Medulla oblongata (tissue), 1 donor: ENCODE data around the gene SERPINF2.
"Not testable (repeated sequence)": the region's sequence is repeated elsewhere in the genome, so short reads cannot be mapped to it uniquely, and the experiment has no call there.

Experiments
- DNase-seq: peaks from one replicate; pipeline ENCODE4 v3.0.0-alpha.2; 2015; ENCODE audit errors: extremely low spot score

SERPINF2 gene

GRCh38 chr17:1762901-1763898 lies 20.5 kb downstream of the SERPINF2 start:
- peak; percentile 33 for DNase-seq

GRCh38 chr17:1764284-1764683 lies 21.6 kb downstream of the SERPINF2 start:
- peak; percentile 60 for DNase-seq

- DNase-seq: not testable (repeated sequence)
These were observed 22.0 kb downstream of the SERPINF2 start for GRCh38 chr17:1764705-1765104.

- DNase-seq: no peak
These were observed 22.9 kb downstream of the SERPINF2 start for GRCh38 chr17:1765576-1765975.

GRCh38 chr17:1766382-1767135 lies 23.9 kb downstream of the SERPINF2 start:
- DNase-seq: no peak

GRCh38 chr17:1767358-1767757 lies 24.7 kb downstream of the SERPINF2 start:
- DNase-seq: no peak

- DNase-seq: no peak
These were observed 27.3 kb downstream of the SERPINF2 start for GRCh38 chr17:1769822-1770477.

- DNase-seq: not testable (repeated sequence)
These were observed 30.5 kb downstream of the SERPINF2 start for GRCh38 chr17:1773000-1773695.

- no peak for DNase-seq
These were observed 31.1 kb downstream of the SERPINF2 start for GRCh38 chr17:1773696-1774181.

- DNase-seq: no peak
These were observed 31.9 kb downstream of the SERPINF2 start for GRCh38 chr17:1774390-1775176.

- no peak for DNase-seq
These were observed 33.7 kb downstream of the SERPINF2 start for GRCh38 chr17:1776328-1776727.

GRCh38 chr17:1776857-1777256 lies 34.2 kb downstream of the SERPINF2 start:
- no peak for DNase-seq

- DNase-seq: no peak
These were observed 37.0 kb downstream of the SERPINF2 start for GRCh38 chr17:1779571-1780131.

- no peak for DNase-seq
These were observed 39.5 kb downstream of the SERPINF2 start for GRCh38 chr17:1782171-1782567.

GRCh38 chr17:1783271-1783670 lies 40.6 kb downstream of the SERPINF2 start:
- no peak for DNase-seq

- peak; percentile 77 for DNase-seq
These were observed 41.4 kb downstream of the SERPINF2 start for GRCh38 chr17:1783834-1784611.

- DNase-seq: peak; percentile 64
These were observed 43.3 kb downstream of the SERPINF2 start for GRCh38 chr17:1785930-1786329.

- peak; percentile 24 for DNase-seq
These were observed 44.0 kb downstream of the SERPINF2 start for GRCh38 chr17:1786708-1787107.

GRCh38 chr17:1787301-1787902 lies 44.7 kb downstream of the SERPINF2 start:
- DNase-seq: no peak
